Gastroesophageal sphincter (tissue), 4 donors: ENCODE data around the gene CNTN6. TPM values are rescaled to one million over a fixed set of nuclear protein-coding genes. Genes with fewer than 3 reads are reported as not detected.
A peak's percentile ranks its signal among the peaks of the same experiment; 100 is the strongest.

Source experiments
- ATAC-seq: fragments of 150-250 bp; one replicate; pipeline ENCODE4 v1.9.1; 2016; ENCODE audit warnings: mild to moderate bottlenecking, moderate library complexity
- H3K27ac ChIP-seq, 4 donors: fragments of 200-600 bp; sonication (generic) in 3 of 4; 1 replicate in 3 of 4; 2 replicates in 1 of 4; pipeline ENCODE4 v1.5.1; 2016 to 2019
- H3K27me3 ChIP-seq: fragments of 200-600 bp; sonication (generic); one replicate; pipeline ENCODE4 v1.5.1; 2019
- H3K36me3 ChIP-seq, 2 donors: fragments of 200-600 bp; sonication (generic); one replicate each; pipeline ENCODE4 v1.5.1; 2019; ENCODE audit warnings: control low read depth in 1 of 2
- H3K4me1 ChIP-seq, 3 donors: fragments of 200-600 bp; sonication (generic); 1 replicate in 2 of 3; 2 replicates in 1 of 3; pipeline ENCODE4 v1.5.1; 2016 to 2019; ENCODE audit warnings: control low read depth in 2 of 3
- H3K4me3 ChIP-seq, 2 donors: fragments of 200-600 bp; sonication (generic); one replicate each; pipeline ENCODE4 v1.5.1; 2019; ENCODE audit warnings: mild to moderate bottlenecking in 1 of 2, moderate library complexity in 1 of 2
- H3K9me3 ChIP-seq, 3 donors: fragments of 200-600 bp; sonication (generic); one replicate each; pipeline ENCODE4 v1.5.1; 2017 to 2019; ENCODE audit warnings: control low read depth in 2 of 3
- CTCF ChIP-seq, 4 experiments: fragments of 200-600 bp in 2 of 4; fragments of 450-650 bp in 2 of 4; sonication (generic) in 1 of 4; IDR thresholded peaks; one replicate each; pipeline ENCODE4 v1.5.1; 2017 to 2019; ENCODE audit warnings: antibody characterized with exemption in 4 of 4, mild to moderate bottlenecking in 2 of 4, moderate library complexity in 2 of 4
- EP300 ChIP-seq: sonication (generic); formaldehyde crosslinking; IDR thresholded peaks from one replicate; pipeline ENCODE4 v1.6.1; 2017; ENCODE audit warnings: antibody characterized with exemption, mild to moderate bottlenecking
- POLR2A ChIP-seq, 2 donors: fragments of 450-650 bp; IDR thresholded peaks; one replicate each; pipeline ENCODE4 v1.6.1; 2017; ENCODE audit warnings: antibody characterized with exemption in 2 of 2, mild to moderate bottlenecking in 2 of 2, moderate library complexity in 1 of 2
- POLR2AphosphoS5 ChIP-seq: sonication (generic); formaldehyde crosslinking; IDR thresholded peaks from one replicate; pipeline ENCODE4 v1.6.1; 2017; ENCODE audit warnings: antibody characterized with exemption
- WGBS, 2 donors: methylation state at CpG; one replicate each; pipeline ENCODE4 v1.1.5; 2018; ENCODE audit warnings: low coverage in 1 of 2; 5-methylcytosine and 5-hydroxymethylcytosine counted together
- total RNA-seq, 4 donors: library from RNA; depleted of rRNA; stranded (reverse); fragments of >200 nt; gene quantifications; one replicate each; pipeline ENCODE4 v1.1.0, GENCODE V29; 2016

Gene CNTN6
- total RNA-seq = under 1 TPM in 2 of 4 donors, not detected in 2; 0.16 to 0.54 TPM

DNA sequence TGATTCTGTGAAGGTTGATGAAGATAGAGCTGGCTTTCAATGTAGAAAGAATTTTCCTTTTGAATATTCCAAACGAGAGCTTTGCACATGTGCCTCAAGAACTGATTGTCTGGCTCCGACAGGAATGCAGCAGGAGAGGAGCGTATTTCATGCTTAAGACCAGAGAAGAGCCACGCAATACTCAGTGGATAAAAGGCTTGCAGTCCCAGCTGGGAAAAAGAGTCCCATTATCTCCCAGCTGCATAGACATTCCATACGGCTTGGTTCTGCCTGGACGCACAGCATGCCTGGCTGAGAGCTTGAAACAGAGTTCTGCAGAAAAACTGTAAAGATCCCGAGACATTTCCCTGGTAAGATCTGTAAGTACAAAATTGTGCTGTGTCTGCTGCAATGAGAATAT lies at the start of gene CNTN6:
CNTN6 (plus strand) TSS at position 254 of the 400 bp plus-strand sequence. CDS start 54,985 bp downstream, outside the sequence.
- TF ChIP-seq CTCF (IDR thresholded peaks at IDR 0.05) = no peak
- no peak for TF ChIP-seq POLR2AphosphoS5
- no peak for TF ChIP-seq EP300
- no peak for TF ChIP-seq POLR2A (IDR thresholded peaks at IDR 0.05)
- H3K27ac ChIP-seq = no peak within 1 kb of the TSS
- peaks cover 4% of the 10 kb centered on the region for H3K27me3 ChIP-seq
- H3K36me3 ChIP-seq = no peaks in the 10 kb centered on the region
- H3K4me1 ChIP-seq = no peaks in the 10 kb centered on the region
- H3K4me3 ChIP-seq = no peak within 1 kb of the TSS
- 36 to 41% methylated on average over 4 to 7 of the region's 7 CpGs for WGBS, 2 donors
- ATAC-seq = no peak
- no peaks in the 10 kb centered on the region for H3K9me3 ChIP-seq

DNA sequence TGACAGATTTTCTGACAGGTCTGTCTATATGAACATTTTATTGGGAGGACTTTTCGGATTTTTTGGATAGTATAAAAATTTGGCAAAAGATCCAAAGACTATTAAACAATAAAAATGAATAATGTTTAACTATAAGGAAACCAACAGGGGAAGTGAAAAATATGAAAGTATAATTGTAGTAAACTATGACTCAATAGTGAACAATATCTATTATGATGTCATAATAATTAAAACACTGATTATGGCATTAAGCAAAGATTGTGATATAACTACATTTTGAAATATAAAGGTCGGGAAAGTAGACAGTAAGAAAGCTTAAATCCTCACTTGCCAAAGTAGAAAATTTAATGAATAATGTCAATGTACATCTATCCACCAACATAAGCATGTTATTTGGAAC lies 44.3 kb upstream of the CNTN6 start:
- H3K4me3 ChIP-seq = no peak overlapping the region
- H3K27me3 ChIP-seq = no peaks in the 10 kb centered on the region
- H3K4me1 ChIP-seq = no peaks in the 10 kb centered on the region
- no peak overlapping the region for H3K27ac ChIP-seq
- 53 to 76% methylated on average over 2 of the region's 2 CpGs for WGBS, 2 donors
- TF ChIP-seq CTCF (IDR thresholded peaks at IDR 0.05) (no peak), POLR2A (IDR thresholded peaks at IDR 0.05) (no peak), EP300 (no peak), POLR2AphosphoS5 (no peak)
- H3K9me3 ChIP-seq = peaks cover 0 to 9% (median 0%) of the 10 kb centered on the region in 3 donors
- no peaks in the 10 kb centered on the region for H3K36me3 ChIP-seq
- ATAC-seq = no peak

DNA sequence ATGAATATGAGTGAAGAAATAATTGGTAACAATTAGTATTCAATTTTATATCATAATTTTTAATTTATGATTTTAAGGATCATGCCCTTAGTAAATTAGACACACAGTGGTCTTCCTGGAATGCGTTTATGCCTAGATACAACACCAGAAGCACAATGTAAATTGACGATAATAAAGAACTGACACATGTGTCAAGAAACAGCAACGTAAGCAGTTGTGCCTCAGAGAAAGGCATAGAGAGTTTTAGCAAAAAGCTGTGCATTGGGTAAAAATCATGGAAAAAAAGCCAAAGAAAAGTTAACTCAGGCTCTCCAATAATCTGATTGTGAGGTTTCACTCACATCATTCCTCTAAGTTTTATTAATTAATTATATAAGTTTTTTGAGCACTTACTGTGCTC lies 37.0 kb upstream of the CNTN6 start:
- 90 to 91% methylated on average over 3 of the region's 3 CpGs for WGBS, 2 donors
- Histone ChIP-seq H3K27ac (no peak overlapping the region), H3K36me3 (no peaks in the 10 kb centered on the region), H3K4me1 (peaks cover 0 to 6% (median 0%) of the 10 kb centered on the region in 3 donors), H3K27me3 (no peaks in the 10 kb centered on the region), H3K4me3 (no peak overlapping the region), H3K9me3 (no peaks in the 10 kb centered on the region)
- TF ChIP-seq EP300 = no peak
- no peak for TF ChIP-seq POLR2A (IDR thresholded peaks at IDR 0.05)
- no peak for TF ChIP-seq CTCF (IDR thresholded peaks at IDR 0.05)
- TF ChIP-seq POLR2AphosphoS5 = no peak
- ATAC-seq = no peak

DNA sequence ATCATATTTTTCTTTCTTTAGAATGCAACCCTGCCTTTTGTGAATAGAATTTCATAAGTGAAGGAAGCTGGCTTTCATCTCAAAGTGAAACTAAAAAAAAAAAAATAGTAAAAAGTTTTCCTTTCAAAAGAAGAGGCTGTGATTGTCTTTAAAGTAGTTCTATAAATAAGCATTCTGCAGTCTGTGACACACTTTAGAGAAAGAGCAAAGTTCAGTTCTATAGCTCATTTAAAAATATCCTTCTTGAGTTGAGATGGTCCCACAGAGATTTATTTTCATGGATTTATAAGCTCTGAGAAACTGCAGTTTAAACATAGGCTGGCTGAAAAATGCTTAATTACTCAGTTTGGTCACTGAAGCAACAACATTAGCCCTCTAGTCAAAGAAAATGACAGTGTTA lies 36.1 kb upstream of the CNTN6 start:
- TF ChIP-seq POLR2A (IDR thresholded peaks at IDR 0.05) = no peak
- TF ChIP-seq POLR2AphosphoS5 = no peak
- H3K4me1 ChIP-seq = peaks cover 0 to 6% (median 0%) of the 10 kb centered on the region in 3 donors
- H3K27me3 ChIP-seq = no peaks in the 10 kb centered on the region
- H3K27ac ChIP-seq = no peak overlapping the region
- peak overlapping the region in 1 of 2 donors; percentile 8 for H3K4me3 ChIP-seq
- H3K9me3 ChIP-seq = no peaks in the 10 kb centered on the region
- ATAC-seq = no peak
- H3K36me3 ChIP-seq = no peaks in the 10 kb centered on the region

DNA sequence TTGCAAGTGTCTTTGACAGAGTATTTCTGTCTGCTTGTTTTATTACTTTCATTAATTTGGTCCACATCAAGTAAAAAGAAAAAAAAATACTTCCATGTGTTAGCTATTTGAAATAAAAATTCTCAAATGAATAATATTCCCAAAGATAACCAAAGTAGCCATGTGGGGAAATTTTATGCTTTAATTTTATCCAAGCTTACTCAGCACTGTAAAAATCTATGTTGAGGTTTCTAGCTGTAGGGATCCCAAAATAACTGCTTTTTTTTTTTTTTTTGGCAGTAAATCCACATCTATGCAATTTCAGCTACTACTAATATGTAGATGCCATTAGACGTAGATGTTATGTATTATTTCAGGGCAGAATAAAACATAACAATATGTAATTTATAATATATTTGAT lies 35.4 kb upstream of the CNTN6 start:
- H3K27ac ChIP-seq = no peak overlapping the region
- WGBS, 2 donors = 53 to 61% methylated on average over 1 of the region's 1 CpG
- H3K4me3 ChIP-seq = no peak overlapping the region
- H3K27me3 ChIP-seq = no peaks in the 10 kb centered on the region
- no peaks in the 10 kb centered on the region for H3K9me3 ChIP-seq
- H3K4me1 ChIP-seq = peaks cover 0 to 6% (median 0%) of the 10 kb centered on the region in 3 donors
- no peaks in the 10 kb centered on the region for H3K36me3 ChIP-seq
- no peak for ATAC-seq
- TF ChIP-seq POLR2A (IDR thresholded peaks at IDR 0.05) = no peak
- TF ChIP-seq CTCF (IDR thresholded peaks at IDR 0.05) = no peak
- no peak for TF ChIP-seq POLR2AphosphoS5
- TF ChIP-seq EP300 = no peak
